ENCODE data around the gene ERCC4. TPM values are rescaled to one million over a fixed set of nuclear protein-coding genes. Genes with fewer than 3 reads are reported as not detected.

ERCC4 gene
- total RNA-seq, 1 experiment from 2014 or later, result 10.0 TPM

GRCh38 chr16:13948086-13948485 lies 28.1 kb downstream of the ERCC4 start:
- DNase-seq (ENCODE audit: low read depth), result no peak

GRCh38 chr16:13950821-13951547 lies 31.0 kb downstream of the ERCC4 start:
- no peak for DNase-seq (ENCODE audit: low read depth)

- DNase-seq (ENCODE audit: low read depth), result no peak
Observed at GRCh38 chr16:13951611-13952010, 31.7 kb downstream of the ERCC4 start.

DNA sequence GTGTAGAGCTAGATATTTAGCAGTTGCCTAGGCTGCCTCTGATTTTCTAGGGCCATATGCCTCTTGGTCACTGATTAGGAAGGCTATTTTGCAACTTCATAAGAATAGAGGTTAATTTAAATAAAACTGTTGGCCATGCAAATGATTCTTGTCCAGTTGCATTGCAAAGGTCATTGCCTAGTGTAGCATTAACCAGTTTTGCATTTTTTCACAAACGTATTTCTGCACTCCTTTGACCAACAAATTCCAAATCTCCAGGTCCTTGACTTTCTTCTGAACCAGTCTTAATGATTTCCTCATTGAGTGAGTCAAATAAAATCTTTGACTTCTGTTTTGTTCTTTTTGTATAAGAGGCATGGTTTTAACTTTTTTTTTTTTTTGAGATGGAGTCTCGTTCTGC lies 33.5 kb downstream of the ERCC4 start:
- no peak for DNase-seq (ENCODE audit: low read depth)

GRCh38 chr16:13956635-13957196 lies 36.8 kb downstream of the ERCC4 start:
- DNase-seq (ENCODE audit: low read depth), result peak; percentile 14

DNA sequence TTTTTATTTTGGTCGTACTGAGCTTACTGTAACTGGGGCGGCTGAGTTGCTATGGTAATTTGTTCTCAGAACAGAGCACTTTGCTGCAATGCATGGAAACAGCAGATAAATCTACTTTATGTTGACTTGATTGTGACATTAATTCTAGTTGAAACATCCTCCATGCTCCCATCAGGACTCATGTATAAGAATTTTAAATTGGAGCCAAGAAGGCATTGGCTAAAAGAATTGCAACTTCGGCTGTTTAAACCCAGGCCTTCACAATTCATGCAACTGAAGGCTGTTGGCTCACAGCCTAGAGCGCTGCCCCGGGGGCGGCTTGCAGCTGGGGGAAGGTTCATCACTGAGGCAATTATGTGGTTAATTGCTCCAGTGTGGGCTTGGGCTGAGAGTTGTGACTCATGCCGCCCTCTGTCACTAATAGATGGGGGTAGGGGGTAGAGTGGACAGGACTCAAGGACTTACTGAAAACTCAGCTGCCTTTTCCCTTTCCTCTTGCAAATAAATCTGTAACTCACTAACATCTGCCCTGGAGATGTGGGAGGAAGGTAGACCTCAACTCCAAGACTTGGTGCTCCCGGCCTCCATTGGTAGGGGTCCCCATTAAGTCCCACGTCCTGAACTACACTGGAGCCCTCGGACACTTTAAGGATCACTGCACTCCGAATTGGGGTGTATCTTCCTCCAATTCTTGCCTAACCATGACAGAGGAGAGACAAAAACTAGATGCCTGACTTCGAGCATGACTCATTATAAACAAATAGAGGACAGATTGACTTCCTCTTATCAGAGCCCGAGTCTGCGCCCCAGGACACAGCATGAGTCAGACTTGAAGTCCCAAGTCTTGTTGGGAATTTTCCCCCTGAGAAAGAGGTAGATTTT lies 37.5 kb downstream of the ERCC4 start:
- peak; percentile 97 for DNase-seq (ENCODE audit: low read depth)

- no peak for DNase-seq (ENCODE audit: low read depth)
Observed at GRCh38 chr16:13958474-13958873, 38.5 kb downstream of the ERCC4 start.

DNA sequence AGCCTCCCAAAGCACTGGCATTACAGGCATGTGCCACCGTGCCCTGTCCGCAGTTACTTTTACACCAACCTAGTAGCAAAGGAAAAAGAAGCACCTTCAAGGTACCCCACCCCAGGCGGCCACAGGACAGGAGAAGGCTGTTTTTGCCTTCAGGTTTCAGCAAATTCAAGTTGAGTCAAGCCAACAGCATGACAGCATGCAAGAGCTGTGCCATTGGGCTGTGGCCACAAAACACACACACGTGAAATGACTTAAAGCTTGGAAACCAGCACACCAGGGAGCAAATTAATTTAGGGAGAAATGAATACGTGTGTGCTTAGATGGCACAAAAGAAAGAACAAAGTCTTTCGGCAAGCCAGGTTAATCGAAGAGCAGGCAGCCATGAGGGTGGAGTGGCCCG lies 39.7 kb downstream of the ERCC4 start:
- no peak for DNase-seq (ENCODE audit: low read depth)

GRCh38 chr16:13961099-13961811 lies 41.3 kb downstream of the ERCC4 start:
- peak; percentile 12 for DNase-seq (ENCODE audit: low read depth)

DNA sequence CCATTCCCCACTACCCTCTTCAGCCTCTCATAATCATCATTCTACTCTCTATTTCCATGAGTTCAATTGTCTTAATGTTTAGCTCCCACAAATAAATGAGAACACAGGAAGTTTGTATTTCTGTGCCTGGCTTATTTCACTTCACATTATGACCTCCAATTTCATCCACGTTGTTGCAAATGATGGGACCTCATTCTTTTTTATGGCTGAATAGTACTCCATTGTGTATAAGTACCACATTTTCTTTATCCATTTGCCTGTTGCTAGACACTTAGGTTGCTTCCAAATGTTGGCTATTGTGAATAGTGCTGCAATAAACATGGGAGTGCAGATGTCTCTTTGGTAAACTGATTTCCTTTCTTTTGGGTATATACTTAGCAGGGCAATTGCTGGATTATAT lies 42.3 kb downstream of the ERCC4 start:
- DNase-seq (ENCODE audit: low read depth), result no peak

DNA sequence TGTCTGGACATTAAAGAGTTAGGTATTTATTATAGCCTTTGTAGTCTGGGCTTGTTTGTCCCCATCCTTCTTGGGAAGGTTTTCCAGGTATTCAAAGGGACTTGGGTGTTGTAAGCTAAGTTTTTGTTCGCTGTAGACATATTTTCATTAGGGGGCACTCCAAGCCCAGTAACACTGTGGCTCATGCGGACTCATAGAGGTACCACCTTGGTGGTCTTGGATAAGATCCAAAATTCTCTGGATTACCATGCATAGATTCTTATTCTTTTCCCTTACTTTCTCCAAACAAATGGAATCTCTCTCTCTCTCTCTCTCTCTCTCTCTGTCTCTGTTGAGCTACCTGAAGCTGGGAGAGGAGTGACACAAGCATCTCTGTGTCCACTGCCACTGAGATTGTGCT lies 48.9 kb downstream of the ERCC4 start:
- no peak for DNase-seq (ENCODE audit: low read depth)

GRCh38 chr16:13969711-13970110 lies 49.8 kb downstream of the ERCC4 start:
- DNase-seq (ENCODE audit: low read depth), result no peak

GRCh38 chr16:13970708-13971422 lies 50.9 kb downstream of the ERCC4 start:
- DNase-seq (ENCODE audit: low read depth), result no peak

GRCh38 chr16:13973321-13974023 lies 53.5 kb downstream of the ERCC4 start:
- no peak for DNase-seq (ENCODE audit: low read depth)

- no peak for DNase-seq (ENCODE audit: low read depth)
Observed at GRCh38 chr16:13977177-13977576, 57.2 kb downstream of the ERCC4 start.

DNA sequence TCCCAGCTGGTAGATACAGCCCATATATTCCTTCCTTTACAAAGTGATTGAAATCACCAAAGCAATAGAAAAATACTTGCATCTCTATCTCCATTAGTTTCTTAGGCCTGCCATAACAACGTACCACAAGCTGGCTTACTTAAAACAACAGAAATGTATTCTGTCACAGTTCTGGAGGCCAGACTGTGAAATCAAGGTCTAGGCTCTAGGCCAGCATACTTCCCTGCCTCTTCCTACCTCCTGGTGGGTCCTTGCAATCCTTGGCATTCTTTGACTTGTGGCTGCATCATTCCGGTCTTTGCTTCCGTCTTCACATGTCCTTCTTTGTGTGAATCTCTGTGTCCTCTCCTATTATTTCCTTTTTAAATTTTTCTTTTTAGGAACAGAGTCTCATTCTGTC lies 62.5 kb downstream of the ERCC4 start:
- no peak for DNase-seq (ENCODE audit: low read depth)

DNA sequence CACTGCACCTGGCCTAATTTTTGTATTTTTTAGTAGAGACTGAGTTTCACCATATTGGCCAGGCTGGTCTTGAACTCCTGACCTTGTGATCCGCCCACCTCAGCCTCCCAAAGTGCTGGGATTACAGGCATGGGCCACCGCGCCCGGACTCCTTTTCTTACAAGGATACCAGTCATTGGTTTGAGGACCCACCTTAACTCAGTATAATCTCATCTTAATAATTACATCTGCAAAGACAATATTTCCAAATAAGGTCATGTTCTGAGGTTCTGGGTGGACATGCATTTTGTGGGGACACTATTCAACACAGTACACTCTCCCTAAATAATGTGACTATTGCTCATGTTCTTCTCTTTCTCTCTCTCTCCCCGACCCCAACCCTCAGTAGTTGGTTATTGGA lies 63.7 kb downstream of the ERCC4 start:
- no peak for DNase-seq (ENCODE audit: low read depth)

GRCh38 chr16:13984794-13985193 lies 64.8 kb downstream of the ERCC4 start:
- no peak for DNase-seq (ENCODE audit: low read depth)

- no peak for DNase-seq (ENCODE audit: low read depth)
Observed at GRCh38 chr16:13988038-13988437, 68.1 kb downstream of the ERCC4 start.

DNA sequence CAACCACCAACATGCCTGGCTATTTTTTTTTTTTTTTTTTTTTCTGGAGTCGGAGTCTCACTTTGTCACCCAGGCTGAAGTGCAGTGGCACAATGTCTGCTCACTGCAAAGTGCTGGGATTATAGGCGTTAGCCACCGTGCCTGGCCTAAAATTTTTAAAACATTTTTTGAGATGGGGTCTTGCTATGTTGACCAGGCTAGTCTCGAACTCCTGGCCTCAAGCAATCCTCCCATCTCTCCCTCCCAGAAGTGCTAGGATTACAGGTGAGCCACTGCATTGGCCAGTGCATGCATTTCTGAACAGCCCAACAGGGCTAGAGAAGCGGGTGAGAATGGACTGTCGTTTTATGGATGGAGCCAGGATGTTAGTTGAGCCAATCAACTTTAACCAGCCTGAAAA lies 72.4 kb downstream of the ERCC4 start:
- no peak for DNase-seq (ENCODE audit: low read depth)

DNA sequence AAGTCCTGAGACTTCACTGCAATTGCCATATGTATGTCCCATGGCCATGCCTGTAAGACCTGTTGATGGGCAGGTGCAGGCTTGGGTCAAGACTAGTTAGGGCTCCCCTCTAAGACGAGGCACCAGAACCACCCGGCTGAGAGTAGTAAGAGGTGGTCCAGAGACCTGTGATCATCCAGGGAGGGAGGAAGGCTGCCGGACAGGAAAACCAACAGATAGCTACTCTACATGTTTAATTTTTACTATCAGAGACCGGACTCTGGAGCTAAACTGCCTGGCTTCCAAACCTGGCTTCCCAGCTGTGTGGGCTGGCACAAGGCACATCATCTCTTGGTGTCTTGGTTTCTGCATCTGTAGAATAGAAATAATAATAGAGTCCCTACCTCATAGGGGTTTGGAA lies 73.0 kb downstream of the ERCC4 start:
- DNase-seq (ENCODE audit: low read depth), result no peak

All from RPMI7951 (cell line).